Gastroesophageal sphincter (tissue), 3 donors: ENCODE results near the gene C10orf71.

Experiments
- CTCF ChIP-seq, 4 experiments: fragments of 200-600 bp in 2 of 4; fragments of 450-650 bp in 2 of 4; sonication (generic) in 1 of 4; IDR thresholded peaks; one replicate each; pipeline ENCODE4 v1.5.1; 2017 to 2019; ENCODE audit warnings: antibody characterized with exemption in 4 of 4, mild to moderate bottlenecking in 2 of 4, moderate library complexity in 2 of 4
- POLR2A ChIP-seq, 2 donors: fragments of 450-650 bp; IDR thresholded peaks; one replicate each; pipeline ENCODE4 v1.6.1; 2017; ENCODE audit warnings: antibody characterized with exemption in 2 of 2, mild to moderate bottlenecking in 2 of 2, moderate library complexity in 1 of 2

DNA sequence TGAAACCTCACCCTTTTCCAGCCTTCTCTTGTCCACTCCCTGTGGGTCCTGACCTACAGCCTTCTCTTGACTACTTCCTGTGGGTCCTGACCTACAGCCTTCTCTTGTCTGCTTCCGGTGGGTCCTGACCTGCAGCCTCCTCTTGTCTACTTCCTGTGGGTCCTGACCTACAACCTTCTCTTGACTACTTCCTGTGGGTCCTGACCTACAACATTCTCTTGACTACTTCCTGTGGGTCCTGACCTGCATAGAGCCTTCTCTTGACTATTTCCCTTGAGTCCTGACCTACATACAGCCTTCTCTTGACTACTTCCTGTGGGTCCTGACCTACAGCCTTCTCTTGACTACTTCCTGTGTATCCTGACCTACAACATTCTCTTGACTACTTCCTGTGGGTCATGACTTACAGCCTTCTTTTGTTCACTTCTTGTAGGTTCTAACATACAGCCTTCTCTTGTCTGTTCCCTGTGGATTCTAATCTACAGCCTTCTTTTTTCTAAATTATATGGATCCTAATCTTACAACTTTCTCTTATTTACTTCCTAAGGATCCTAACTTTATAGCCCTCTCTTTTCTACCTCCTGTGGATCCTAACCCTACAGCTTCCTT, 36.5 kb downstream of the C10orf71 start:
- TF ChIP-seq POLR2A (IDR thresholded peaks at IDR 0.05) (no peak), CTCF (IDR thresholded peaks at IDR 0.05) (no peak)
